ENCODE measurements around the gene GMCL2.

GRCh38 chr5:178227929-178228328, 40.8 kb upstream of the GMCL2 start:
- TF ChIP-seq, protein P1, sequence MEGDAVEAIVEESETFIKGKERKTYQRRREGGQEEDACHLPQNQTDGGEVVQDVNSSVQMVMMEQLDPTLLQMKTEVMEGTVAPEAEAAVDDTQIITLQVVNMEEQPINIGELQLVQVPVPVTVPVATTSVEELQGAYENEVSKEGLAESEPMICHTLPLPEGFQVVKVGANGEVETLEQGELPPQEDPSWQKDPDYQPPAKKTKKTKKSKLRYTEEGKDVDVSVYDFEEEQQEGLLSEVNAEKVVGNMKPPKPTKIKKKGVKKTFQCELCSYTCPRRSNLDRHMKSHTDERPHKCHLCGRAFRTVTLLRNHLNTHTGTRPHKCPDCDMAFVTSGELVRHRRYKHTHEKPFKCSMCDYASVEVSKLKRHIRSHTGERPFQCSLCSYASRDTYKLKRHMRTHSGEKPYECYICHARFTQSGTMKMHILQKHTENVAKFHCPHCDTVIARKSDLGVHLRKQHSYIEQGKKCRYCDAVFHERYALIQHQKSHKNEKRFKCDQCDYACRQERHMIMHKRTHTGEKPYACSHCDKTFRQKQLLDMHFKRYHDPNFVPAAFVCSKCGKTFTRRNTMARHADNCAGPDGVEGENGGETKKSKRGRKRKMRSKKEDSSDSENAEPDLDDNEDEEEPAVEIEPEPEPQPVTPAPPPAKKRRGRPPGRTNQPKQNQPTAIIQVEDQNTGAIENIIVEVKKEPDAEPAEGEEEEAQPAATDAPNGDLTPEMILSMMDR (conservative IDR thresholded peaks at IDR 0.05) = no peak
- TF ChIP-seq ZFX (IDR thresholded peaks at IDR 0.05) = no peak

All from C4-2B (cell line).